GM19452 (cell line): ENCODE results near the gene CR2.
"Not testable (repeated sequence)": the region's sequence is repeated elsewhere in the genome, so short reads cannot be mapped to it uniquely, and the experiment has no call there.

Source experiments
- ATAC-seq: cut with Tn5 transposase; IDR thresholded peaks from one replicate; pipeline ENCODE4 v1.9.1; 2021; ENCODE audit not compliant: unreplicated experiment

The CR2 gene

GRCh38 chr1:207454046-207454964 lies at the start of gene CR2:
Gene CR2 (plus strand): TSS chr1:207454328. CDS start chr1:207454419, 91 bp downstream.
- ATAC-seq: peak; percentile 72

DNA sequence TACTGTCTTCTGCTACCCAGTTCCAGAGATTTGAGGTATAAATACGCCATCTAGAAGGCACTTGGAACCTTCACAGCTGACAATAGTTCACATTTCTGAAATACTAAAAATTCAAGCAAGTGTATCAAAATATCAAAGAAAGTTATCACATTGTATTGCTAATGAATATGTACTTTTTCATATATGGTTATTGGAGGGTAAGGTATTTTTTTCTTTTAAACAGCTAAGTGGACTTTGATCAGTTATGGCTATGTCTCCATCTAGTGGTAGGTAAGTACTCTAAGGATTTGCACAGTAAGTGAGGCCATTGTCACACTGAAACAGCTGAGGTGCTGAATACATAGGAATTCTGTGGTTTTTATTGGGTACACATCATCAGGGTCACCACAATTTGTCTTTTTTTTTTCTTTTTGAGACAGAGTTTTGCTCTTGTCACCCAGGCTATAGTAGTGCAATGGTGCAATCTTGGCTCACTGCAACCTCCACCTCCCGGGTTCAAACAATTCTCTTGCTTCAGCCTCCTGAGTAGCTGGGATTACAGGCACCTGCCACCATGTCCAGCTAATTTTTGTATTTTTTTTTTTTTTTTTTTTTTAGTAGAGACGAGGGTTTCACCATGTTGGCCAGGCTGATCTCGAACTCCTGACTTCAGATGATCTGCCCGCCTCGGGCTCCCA lies 49.1 kb upstream of the CR2 start:
- ATAC-seq: no peak

DNA sequence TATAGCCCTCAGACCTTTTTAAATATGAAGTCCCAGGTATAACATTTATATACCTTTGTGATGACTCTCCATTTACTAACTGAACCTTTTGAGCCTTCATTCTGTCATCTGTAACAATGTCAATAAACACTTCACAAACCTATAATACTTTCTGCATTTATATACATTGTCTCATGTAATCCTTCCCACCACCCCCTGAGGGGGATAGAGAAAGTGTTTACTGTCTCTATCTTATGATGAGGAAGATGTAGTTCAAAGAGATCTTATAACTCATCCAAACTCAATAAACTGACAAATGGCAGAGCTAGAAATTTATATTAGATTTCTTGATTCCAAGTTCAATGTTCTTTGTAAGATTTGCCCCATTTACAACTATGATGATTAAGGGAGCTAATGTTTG lies 48.3 kb upstream of the CR2 start:
- no peak for ATAC-seq

GRCh38 chr1:207407655-207408260 lies 46.4 kb upstream of the CR2 start:
- no peak for ATAC-seq

- no peak for ATAC-seq
Observed at GRCh38 chr1:207412845-207413244, 41.3 kb upstream of the CR2 start.

DNA sequence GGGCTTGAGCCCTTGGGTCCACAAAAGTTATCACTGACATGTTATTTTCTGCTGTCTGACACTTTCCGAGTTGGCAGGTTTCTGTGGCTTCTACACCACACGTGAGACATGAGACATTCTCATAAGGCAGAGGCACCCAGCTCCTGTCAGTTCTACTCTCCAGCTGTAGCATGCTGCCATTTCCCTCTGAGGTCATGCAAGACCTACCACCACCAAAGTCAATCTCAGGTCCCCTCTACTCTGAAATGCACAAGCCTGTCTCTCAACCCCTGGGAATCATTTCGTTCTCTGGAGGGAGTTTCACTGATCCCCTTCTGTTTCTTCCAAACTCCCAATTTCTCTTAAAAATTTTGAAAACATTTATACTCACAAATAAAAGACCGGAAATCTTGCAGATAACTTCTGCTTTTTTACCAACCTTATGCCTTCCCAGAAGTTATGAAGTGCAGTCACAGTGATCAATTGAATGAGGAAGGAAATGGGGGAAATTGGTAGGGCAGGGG lies 39.5 kb upstream of the CR2 start:
- ATAC-seq: peak; percentile 92

DNA sequence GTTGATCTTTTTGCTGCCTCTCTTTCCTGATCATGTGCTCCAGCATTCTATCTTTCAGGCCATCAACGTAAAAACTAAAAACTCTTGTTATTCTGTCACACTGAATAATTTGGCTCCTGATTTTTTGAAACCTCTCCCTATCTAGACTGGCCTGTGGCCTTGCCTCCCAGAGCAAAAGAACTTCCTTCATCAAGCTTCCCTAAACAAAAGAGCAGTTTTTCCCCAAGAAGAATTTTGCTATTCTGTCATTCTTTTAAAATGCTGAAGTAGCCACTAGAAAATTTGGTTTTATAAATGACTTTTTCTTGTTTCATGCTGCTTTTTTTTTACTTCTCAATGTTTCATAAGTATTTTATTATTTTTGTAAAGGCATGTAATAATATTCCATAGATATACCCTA lies 37.1 kb upstream of the CR2 start:
- ATAC-seq: no peak

GRCh38 chr1:207418351-207418750 lies 35.8 kb upstream of the CR2 start:
- ATAC-seq: no peak

DNA sequence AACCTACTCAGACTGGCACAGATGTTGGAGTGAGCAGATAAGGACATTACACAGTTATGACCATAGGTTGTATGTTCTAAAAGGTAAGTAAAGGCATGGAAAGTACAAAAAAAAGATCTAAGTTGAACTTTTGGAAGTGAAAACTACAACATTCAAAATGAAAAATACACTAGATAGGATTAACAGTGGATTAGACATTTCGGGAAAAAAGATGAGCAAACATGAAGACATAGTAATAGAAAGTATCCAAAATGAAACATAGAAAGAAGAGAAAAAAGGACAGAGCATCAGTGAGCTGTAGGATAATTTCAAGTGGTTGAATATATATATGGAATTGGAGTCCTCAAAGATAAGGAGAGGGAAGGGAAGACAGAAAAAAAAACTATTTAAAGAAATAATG lies 34.0 kb upstream of the CR2 start:
- ATAC-seq: no peak

GRCh38 chr1:207421078-207421477 lies 33.0 kb upstream of the CR2 start:
- no peak for ATAC-seq

GRCh38 chr1:207423560-207424292 lies 30.4 kb upstream of the CR2 start:
- ATAC-seq: no peak

DNA sequence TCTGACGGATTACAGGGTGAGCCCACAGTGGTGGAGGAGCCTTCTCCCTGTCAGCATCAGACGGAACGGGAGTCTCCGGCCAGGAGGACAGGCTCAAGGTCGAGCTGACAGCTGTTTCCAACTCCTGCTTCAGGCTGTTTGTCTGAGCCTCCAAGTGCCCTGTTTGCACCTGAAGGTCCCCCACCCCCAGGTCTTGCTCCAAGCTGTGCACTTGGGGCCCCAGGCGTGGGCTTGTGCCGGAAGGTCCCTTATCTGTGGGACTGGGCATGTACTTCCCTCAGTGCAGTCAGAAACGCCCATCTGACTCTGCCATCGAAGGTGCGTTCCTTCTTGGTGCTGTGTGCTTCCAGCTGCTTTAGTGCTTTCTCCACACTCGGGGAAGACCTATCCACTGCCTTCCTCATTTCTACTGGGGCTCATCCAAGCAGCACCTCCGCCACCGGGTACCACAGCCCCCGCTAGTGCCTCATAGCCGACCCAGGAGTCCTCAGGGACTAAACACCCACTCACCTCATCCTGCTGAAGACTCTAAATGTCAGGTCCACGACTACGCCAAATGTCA lies 29.5 kb upstream of the CR2 start:
- no peak for ATAC-seq

DNA sequence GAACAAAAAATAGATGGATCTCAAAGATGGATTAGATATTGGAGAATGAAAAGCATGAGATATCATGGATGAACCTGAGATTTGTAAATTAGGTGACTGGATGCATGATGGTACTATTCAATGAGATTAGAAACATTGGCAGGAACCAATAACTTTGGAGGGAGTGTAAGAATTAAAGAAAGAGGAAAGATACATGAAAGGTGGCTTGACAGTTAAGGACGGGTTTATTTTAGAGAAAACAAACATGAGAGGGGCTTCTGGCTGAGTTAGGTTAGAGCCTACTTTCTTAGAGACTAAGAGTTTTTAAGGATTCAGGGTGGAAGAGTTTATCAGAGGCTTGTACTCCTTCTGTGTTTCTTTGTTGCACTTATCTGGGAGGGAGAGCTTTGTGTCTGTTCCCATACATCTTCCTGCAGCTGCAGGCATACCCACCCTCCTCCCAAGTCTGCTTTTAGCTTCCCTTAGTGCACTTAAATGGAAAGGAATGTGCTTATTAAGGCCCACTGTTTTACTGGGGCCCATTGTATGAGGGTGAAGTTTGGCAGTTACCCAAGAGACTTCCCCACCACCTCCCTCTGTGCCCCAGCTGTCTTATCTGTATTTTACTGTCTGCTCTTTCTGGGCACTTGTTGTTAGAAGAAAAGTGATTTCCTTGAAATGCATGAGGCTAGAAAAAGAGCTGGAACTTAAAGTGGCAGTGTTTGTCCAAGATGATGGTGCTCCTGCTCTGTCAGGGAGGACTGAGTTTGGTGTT lies 26.1 kb upstream of the CR2 start:
- no peak for ATAC-seq

GRCh38 chr1:207428783-207429182 lies 25.3 kb upstream of the CR2 start:
- no peak for ATAC-seq

GRCh38 chr1:207429963-207430362 lies 24.2 kb upstream of the CR2 start:
- ATAC-seq: peak; percentile 61

DNA sequence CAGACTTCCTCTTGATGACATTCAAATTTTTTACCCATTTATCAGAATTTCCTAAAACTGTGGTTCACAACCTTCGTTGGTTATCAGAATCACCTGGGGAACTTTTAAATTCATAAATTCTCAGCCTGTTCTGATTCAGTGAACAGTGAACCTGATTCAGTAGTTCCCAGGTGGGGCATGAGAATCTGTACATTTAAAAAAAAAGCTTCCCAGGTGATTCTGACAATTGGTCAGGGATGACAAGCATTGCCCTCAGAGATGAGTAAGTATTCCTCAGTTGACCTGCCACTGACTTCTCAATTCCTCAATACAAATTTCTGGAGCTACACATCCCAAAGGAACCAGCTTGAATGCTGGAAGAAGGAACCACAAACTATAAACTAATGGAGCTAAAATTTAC lies 23.5 kb upstream of the CR2 start:
- ATAC-seq: no peak

DNA sequence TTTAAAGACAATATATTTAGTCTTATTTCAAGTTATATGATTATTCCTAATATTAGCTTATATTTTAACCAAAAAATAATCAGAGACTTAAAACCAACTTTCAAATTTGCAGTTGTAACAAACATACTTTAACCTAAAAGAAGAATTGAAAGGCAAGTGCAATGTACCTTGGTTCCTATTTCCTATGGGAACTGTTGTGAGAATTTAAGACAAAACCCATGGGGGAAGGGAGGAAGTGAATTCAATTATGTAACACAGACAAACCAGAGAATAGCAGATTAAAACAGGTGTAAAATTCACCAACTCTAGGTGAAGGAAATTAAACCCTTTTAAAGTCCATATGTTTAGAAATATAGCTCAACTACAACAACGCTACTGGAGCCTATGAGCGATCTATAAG lies 22.6 kb upstream of the CR2 start:
- ATAC-seq: no peak

GRCh38 chr1:207433435-207433834 lies 20.7 kb upstream of the CR2 start:
- ATAC-seq: no peak

- ATAC-seq: not testable (repeated sequence)
Observed at GRCh38 chr1:207436746-207437145, 17.4 kb upstream of the CR2 start.

- ATAC-seq: no peak
Observed at GRCh38 chr1:207440626-207441025, 13.5 kb upstream of the CR2 start.
